HCT116 (cell line): ENCODE data around the gene TMA7B.

Source experiments
- MAX ChIP-seq: IDR thresholded peaks from 2 replicates; pipeline ENCODE4 v1.6.1; 2012
- SIN3A ChIP-seq: IDR thresholded peaks from 2 replicates; pipeline ENCODE4 v1.6.1; 2012; ENCODE audit warnings: low read depth
- TF ChIP-seq, protein P1 (sequence below), 3 experiments: fragments of 200-600 bp in 1 of 3; sonication (generic) in 1 of 3; IDR thresholded peaks in 2 of 3; conservative IDR thresholded peaks in 1 of 3; 2 replicates each; pipeline ENCODE4 v1.5.1; 2012 to 2017; ENCODE audit warnings: low read depth in 2 of 3, low read length in 2 of 3, antibody characterized with exemption in 1 of 3, borderline replicate concordance in 1 of 3, control low read depth in 1 of 3, mild to moderate bottlenecking in 1 of 3, mixed read lengths in 1 of 3, mixed run types in 1 of 3, moderate library complexity in 1 of 3; ENCODE audit not compliant: insufficient read depth in 1 of 3

GRCh38 chr22:39956932-39957664 lies 3.1 kb upstream of the TMA7B start:
- no peak for TF ChIP-seq MAX
- no peak for TF ChIP-seq SIN3A
- TF ChIP-seq, protein P1, sequence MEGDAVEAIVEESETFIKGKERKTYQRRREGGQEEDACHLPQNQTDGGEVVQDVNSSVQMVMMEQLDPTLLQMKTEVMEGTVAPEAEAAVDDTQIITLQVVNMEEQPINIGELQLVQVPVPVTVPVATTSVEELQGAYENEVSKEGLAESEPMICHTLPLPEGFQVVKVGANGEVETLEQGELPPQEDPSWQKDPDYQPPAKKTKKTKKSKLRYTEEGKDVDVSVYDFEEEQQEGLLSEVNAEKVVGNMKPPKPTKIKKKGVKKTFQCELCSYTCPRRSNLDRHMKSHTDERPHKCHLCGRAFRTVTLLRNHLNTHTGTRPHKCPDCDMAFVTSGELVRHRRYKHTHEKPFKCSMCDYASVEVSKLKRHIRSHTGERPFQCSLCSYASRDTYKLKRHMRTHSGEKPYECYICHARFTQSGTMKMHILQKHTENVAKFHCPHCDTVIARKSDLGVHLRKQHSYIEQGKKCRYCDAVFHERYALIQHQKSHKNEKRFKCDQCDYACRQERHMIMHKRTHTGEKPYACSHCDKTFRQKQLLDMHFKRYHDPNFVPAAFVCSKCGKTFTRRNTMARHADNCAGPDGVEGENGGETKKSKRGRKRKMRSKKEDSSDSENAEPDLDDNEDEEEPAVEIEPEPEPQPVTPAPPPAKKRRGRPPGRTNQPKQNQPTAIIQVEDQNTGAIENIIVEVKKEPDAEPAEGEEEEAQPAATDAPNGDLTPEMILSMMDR (IDR thresholded peaks at IDR 0.05 in 2 of 3, conservative IDR thresholded peaks at IDR 0.05 in 1 of 3; ENCODE audit: borderline replicate concordance in 1 of 3, insufficient read depth in 1 of 3, low read depth in 2 of 3, low read length in 2 of 3) = no peak
